Measurements from ENCODE around the gene PRMT9.

Gene PRMT9

DNA sequence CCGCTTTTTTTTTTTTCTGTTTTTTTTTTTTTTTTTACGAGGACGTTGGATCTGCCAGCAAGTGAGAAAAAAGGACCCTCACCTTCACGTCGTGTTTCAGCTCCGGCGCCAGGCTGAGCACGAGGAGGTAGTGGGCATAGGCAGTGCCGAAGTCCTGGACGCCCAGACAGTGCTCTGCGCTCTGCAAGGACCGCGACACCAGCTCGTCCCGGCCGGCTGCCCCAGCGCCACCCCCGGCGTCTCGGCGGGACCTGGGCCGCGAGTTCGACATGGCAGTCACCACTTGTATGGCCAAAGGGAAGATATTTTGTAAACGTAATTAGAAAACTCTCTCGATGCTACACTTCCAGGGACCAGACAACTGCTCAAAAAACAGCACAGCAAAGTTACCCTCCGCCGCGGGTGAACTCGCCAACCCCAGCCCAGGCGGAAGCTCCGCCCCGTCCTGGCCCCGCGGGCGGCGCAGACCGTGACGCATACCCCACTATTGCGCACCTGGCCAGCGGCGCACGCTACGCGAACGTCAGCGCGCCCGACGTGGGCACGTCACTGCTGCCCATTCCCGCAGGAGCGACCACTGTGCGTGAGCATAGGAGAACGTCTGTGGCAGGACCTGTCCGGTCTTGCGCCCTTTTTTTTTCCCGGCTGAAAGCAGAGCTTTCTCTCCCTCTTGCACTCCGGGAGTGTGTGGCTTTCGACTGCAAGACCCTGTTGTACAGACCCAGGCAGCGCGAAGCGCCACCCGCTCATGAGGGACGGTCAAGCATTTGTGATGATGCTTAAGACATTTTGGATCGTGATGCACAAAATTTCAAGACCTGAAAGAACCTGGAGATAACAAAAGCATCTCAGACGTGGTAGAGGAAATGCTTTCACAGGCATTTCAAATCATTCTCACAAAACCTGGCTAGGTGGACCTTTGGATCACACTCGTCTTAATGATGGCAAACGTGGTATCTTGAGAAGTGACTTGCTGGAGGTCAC lies at the start of gene PRMT9:
TSS of gene PRMT9 (minus strand) at position 447 of the 984 bp plus-strand sequence. CDS start at position 271, 176 bp downstream.
- no peak for FAIRE-seq

DNA sequence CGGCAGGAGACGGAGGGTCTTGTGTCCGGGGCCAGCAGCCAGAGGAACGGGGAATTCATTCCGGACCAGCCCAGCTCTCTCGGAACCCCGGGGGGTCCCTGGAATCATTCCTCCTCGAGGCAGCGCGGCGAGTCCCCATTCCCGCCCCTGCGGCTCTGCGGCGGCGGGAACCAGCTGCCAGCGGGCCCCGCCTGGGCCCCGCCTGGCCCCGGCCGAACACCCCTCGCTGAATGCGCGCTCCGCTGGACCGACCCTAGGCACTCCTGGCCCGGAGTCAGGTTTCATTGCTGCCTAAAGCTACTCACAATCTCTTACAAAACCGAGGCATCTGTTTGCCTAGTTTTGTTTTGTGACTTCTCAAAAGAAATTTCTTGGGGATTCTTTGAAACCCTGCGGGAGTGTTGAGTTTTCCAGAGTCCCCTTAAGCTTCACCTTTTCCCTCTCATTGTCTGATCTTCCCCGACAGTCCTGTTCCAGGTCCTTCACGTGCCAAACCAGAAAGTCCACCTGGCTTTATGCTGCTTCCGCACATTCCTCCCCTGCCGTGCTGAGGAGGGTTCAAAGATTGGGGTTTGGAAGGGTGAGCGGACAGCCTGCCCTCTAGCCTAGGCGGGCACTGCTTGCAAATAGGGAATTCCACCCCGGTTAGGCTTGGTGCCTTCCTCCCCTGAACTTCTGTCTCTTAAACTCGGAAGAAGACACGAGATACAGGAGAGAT lies 48.7 kb upstream of the PRMT9 start:
- FAIRE-seq = no peak

DNA sequence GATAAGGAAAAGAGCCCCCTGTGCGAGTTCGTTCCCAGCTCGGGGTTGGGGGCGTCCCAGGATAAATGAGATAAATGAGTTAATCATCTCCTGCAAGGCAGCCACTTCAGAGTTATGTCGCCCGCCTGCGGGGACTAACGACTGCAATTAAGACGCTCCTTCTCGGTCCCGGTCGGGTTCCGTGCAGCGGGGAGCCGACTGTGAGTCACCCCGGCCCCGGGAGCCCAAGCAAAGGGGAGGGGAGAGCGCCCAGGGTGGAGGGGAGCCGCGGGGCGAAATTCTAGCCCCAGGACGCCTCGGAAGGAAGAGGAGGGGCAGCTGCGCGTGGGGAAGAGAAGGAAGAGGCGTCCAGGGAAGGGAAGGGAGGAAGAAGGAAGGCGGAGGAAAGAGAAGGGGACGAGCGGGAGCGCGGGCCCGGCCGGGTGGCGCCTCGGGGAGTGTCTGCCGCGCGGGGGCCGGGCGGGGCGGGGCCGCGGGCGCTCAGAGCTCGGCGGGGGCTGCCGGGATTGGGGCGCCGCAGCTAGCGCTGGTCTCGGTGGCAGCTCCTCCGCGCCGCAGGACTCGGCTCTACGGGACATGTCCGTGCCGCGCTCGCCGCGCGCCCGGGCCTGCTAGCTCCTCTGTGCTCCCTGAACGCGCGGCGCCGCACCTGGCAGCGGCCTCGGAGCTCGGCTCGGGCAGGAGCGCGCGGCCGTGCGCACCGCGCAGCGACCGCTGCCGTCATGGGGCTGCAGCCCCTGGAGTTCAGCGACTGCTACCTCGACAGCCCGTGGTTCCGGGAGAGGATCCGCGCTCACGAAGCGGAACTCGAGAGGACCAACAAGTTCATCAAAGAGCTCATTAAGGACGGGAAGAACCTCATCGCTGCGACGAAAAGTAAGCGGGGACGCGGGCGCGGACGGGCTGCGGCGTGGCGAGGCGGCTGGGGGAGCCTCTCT lies 47.9 kb upstream of the PRMT9 start, which contains the start of gene ARHGAP10:
TSS of gene ARHGAP10 (plus strand) at position 509 of the 938 bp plus-strand sequence. CDS start at position 723, 214 bp downstream.
- FAIRE-seq = no peak

DNA sequence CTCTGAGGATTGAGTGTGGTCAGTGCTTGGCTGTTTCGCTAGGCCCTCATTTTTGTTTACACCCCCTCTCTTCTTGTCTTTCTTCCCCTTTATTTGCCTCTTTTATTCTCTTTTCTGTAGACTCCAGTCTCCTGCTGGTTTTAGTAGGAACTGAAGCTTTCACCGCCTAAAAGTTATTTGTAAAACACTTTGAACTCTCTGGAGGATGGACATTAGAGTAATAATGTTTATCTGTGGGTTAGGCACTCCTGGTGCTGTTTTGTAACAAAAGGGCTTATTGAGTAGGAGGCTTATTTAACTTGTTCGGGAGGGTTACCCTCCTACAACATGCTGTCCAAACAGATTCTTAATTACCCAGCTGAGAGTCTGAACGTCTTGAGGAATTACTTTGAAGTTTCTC lies 46.4 kb upstream of the PRMT9 start:
- FAIRE-seq = no peak

DNA sequence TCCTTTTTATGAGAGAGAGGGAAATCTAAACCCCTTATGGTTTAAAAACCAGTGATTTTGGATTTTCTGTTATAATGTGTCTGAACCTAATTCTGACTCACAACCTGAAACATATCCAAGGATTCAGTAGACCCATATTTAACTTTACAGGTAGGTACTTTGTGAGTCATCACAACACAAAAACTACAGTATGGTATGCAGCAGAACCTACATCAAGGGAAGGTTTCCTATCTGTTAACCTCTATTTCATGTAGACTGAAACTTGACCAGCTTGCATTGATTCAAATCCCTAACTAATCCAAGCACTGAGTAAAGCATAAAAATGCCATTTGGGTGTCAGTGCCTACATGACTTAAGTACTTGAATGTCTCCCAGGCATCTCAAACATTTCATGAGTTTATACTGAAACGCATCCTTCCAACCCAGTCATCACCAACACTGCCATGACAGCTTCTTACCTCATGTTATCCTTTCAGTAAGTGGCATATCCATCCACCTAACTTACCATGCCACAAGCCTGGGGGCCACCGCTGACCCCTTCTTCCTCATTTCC lies 43.6 kb upstream of the PRMT9 start:
- FAIRE-seq = no peak

DNA sequence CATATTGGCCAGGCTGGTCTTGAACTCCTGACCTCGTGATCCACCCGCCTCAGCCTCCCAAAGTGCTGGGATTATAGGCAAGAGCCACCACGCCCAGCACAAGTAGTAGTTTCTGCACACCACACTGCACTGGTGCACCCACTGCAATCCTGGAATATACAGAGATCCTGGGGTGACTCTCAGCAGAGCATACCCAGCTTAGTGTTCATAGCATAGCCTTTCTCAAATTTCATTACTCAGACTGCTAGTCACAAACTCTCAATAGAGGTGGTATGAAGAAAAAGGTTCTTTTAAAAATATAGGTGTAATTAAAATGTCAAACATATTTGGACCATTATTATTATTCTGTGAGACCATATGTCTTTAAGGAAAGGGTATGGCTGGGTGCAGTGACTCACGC lies 41.7 kb upstream of the PRMT9 start:
- FAIRE-seq = no peak

DNA sequence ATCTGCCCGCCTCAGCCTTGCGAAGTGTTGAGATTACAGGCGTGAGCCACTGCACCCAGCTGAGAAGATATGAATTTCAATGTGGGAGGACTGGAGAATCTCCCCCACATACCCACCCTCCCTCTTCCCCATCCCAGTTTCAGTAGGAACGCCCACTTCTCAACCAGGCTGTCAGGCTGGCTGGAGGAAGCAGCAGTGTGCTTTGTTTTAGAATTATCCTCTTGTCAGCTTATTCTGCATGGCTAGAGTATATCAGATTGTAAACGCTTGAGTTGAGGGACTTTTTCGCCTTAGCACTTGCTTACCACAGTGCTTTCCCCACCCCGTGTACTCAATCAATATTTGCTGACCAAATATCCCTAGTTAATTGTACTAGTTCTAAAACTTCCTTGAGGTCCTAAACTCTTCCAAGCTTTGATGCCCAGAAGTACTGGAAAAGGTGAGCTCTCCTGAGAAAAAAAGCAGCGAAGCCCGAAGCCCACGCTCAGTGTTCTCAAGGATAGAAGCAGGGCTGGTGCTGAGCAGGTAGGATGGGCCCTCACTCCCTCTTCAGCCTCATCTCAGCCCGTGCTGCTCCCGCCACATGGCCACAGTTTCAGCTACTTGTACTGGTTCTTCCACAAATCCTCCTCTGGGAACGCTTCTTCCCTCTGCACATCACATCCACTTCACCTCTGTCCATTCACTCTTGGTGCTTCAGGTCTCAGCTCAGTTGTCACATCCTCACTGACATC lies 40.7 kb upstream of the PRMT9 start:
- no peak for FAIRE-seq

DNA sequence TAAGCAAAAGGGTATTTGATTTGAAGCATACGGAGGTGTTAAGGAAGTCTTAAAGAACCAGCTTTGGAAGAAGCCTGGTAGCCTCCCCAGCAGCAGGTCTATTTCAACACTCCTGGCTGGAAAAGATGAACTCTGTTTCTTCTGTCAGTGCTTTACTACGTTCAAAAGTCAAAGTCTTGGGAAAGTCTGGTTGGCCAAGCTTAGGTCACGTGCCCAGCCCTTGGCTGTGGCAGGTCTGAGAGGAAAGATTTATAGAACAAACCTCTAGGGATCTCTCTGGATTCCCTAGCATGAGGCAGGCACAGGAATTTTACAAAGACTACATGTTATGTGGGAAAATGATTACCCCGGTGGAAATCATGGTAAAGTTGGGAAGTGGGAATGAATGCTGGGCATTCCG lies 39.4 kb upstream of the PRMT9 start:
- FAIRE-seq = no peak

DNA sequence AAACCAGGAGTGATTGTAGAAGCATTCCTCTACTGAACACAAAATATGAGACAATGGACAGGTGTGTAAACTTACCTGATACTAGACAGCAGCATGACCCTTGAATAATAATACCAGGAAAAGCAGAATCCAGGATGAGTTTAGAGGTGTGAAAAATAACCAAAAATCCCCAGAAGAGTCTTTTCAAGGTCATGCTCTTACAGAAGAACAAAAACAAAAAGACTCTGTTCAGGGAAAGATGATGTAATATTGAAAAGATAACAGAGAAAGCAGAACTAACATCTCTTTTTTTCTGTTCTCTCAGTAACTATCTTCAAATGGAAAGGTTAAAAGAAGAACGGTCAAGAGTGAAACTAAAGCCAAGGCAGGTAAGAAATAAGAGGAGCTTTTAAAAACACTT lies 33.9 kb upstream of the PRMT9 start:
- FAIRE-seq = no peak

DNA sequence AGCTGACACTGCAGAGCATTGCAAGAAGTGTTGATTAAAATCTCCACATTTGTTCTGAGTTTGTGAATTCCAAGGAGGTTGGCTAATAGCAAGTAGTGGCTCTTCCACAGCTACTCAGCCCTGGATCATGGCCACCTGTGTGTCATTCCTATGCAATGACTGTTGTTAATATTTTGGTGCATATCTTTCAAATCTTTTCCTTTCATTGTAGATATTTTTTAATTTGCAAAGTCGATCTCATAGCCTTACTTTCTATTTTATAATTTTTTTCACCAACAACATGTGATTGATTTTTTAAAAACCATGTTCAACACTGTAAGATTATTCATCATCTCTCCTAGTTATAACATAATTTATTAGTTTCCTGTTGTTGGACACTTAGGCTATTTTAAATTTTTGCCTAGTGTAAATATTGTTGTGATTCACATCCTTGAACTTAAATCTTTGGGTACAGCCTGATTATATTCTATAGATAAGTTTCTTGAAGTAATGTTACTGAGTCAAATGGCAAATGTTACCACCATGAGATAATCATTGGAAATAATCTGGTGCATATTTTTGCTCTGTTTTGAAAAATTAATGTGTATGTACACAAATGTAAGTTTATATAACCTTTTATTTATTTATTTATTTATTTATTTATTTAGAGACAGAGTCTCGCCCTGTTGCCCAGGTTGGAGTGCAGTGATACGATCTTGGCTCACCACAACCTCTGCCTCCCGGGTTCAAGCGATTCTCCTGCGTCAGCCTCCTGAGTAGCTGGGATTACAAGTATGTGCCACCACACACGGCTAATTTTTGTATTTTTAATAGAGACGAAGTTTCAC lies 30.8 kb upstream of the PRMT9 start:
- FAIRE-seq = no peak

DNA sequence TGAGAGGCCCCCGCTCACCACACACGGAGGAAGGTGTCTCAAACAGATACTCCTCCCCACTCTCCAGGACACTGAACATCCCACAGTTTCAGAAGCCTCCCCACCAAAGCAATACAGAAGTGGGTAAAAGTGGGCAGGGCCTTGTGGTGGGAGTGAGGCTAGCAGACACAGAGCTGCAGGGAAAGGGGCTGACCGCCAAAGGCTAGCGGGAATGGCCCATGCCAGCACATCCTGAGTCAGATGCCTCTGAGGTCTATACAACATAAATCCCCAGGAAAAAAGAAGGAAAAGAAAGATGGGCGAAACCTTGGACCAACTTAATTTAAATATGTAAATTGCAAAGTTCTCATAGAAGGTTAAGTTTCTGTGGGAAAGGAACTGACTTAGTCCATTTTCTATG lies 26.0 kb upstream of the PRMT9 start:
- no peak for FAIRE-seq

DNA sequence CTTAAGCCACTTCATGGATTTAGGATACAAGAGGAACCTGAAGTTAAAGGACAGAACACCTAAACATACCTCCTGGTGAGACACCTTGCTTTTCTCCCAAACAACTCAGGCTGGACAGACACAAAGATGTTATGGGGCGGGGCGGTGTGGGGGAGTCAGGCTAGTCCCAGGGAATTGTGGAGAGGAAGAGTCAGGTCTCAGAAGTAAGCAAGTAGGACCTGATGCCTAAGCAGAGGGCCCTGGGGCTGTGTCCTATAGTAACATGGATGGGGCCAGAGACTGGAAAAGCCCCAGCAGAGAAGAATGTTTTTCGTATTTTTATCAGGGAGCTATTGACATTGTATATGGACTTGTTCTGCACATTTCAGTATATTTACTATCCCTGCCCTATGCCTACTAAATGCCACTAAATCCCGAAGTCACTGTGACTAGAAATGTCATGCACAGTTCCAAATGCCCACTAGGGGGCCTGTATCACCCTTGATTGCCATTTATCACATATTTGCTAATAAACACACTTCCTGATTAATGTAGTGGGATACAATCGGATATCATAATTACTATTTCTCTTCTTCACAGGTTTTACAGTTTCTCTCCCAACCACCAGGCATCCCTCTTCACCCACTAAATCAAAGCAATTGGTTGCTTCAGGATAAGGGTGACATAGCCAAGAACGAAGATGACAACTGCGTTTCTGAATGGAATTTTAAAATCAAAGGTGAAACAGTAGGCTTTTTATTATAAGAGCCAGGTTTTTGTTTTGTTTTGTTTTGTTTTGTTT lies 24.1 kb upstream of the PRMT9 start:
- peak; percentile 68 for FAIRE-seq

DNA sequence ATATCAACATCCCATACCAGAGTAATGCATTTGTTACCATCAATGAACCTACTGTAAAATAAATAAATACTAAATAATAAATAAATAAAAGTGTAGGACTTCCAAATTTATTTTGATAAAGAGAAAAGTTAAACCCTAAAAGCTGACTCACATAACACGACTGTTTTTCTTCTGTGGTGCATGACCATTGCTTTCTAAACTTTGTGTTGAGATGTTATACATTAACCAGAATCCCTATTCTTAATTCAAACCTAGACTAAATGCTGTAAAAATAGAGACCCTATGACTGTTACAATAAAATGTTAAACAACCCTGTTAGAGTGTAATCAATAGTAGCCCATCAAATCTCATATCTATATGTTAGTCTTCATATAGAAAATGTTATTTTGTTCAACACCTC lies 20.9 kb upstream of the PRMT9 start:
- FAIRE-seq = no peak

DNA sequence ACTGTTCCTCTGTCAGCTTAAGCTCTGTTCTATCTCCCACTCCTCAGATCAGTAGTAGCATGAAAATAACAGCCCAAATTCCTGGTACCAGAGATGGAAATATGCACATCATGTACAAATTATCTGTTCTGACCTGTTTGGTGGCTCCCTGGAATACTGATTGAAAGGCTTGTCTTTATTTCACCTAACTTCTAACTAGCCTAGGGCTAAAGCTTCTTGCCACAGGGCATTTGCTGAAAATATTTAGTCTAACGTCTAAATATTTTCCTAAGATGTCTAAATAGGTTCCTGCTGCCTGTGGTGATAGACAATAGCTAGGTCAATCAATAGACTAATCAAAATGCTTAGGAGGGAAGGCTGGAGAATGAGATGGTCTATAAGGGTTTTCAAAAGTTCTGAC lies 12.9 kb upstream of the PRMT9 start:
- no peak for FAIRE-seq

DNA sequence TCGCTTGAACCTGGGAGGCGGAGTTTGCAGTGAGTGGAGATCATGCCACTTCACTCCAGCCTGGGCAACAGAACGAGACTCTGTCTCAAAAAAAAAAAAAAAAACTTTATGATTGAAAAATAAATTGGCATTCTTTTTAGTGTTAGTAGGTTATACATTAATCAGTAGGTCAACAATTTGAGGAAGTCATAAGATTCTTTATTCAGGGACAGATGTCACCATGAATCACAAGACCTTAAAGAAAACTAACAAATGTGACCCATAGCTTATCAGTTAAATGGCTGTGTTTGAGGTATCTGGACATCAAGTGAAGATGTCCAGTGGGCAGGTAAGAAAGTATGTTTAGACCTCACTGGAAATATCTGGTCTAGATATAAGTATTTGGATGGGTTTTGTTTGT lies 9.3 kb upstream of the PRMT9 start:
- FAIRE-seq = no peak

DNA sequence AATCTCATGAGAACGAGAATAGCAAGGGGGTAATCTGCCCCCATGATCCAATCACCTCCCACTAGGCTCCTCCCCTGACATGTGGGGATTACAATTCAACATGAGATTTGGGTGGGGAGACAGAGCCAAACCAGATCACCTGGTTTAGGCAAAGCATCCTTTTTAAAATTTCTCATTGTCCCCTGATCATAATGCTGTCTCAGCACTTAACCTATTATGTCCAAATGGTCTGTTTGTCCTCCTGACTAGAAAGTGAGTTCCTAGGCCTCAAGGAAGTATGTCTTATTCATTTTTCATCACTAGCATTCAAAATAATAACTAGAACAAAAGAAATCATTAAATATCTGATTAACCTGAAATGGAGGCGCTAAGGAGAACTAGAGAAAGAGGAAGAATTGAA lies 7.9 kb upstream of the PRMT9 start:
- FAIRE-seq = no peak

DNA sequence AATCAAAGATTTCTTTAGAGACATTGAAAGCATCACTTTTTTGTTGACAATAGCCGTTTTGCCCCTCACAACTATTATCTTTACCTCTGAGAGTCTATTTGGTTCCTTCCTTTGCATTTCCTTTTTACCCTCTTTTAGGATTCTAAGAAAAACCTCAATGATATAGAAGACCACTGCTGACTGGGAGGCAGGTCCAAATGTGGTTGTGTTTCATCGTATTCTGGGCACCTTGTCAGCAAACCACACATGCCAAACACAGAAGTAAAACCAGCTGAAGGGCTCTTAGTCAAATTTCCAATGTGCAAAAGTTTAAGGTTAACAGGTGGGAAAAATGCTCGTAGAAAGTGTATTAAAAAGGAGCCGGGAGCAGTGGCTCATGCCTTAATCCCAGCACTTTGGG lies 5.1 kb upstream of the PRMT9 start:
- FAIRE-seq = no peak

DNA sequence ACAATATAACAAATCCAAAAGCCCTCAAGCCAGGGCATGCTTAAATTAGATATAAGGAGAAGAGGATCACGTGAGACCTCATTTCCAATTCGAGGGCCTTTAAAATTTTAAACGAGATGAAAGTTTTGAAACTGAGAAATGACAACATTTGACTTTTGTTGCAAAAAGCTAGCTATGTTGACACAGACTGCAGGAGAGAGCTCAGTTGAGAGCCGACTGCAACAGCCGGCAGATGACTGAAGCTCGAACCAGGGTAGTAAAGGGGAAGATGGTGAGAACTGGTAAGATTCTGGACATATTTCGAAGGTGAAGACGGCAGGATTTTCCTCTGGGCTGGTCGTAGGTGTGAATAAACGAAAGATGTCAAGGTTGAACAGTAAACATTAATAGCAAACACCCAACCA lies 773 bp downstream of the PRMT9 start:
- no peak for FAIRE-seq

DNA sequence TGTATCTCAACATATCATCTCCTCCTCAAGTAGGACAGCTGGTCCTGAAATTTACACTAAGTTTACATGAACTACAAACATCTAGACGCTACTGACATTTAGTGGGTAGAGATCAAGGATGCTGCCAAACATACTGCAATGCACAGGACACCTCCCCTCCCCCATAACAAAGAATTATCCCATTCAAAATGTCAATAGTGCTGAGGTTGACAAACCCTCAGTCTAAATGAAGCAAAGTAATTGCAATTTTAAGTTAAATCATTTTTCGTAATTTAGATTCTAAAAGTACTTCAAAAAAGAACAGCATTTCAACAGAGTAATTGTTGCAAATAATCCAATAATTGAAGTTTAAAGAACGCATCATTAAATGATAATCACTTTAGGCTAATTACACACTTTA lies 1.2 kb downstream of the PRMT9 start:
- FAIRE-seq = no peak

Measured in A204.1 (cell line).